Transverse colon (tissue), 3 donors: ENCODE measurements around the gene HLA-A.

Source experiments
- EP300 ChIP-seq: sonication (generic); formaldehyde crosslinking; IDR thresholded peaks from one replicate; pipeline ENCODE4 v1.6.1; 2017; ENCODE audit warnings: antibody characterized with exemption, low read depth
- TF ChIP-seq, protein P1 (sequence below), 5 experiments: fragments of 200-600 bp in 3 of 5; fragments of 450-650 bp in 2 of 5; sonication (generic) in 3 of 5; IDR thresholded peaks; 1 replicate in 2 of 5; 2 replicates in 3 of 5; pipeline ENCODE4 v1.5.1; 2016 to 2017; ENCODE audit warnings: antibody characterized with exemption in 5 of 5, inconsistent platforms in 3 of 5, mild to moderate bottlenecking in 2 of 5, moderate library complexity in 1 of 5

DNA sequence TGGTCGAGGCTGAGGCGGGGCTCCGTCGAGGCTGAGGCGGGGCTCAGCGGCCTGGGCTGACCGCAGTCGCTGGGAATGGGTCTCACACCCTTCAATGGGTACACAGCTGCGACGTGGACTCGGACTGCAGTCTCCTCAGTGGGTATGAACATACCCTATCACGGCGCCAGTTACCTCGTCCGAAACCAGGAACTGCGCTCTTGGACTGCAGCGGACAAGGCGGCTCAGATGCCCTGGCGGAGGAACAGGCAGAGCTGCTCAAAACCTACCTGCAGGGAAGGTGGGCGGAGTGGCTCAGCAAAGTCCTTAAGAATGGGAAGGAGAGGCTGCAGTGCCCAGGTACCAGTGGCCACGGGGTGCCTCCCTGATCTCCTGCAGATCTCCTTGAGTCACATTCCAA is 14.2 kb downstream of the HLA-A start:
- TF ChIP-seq, protein P1, sequence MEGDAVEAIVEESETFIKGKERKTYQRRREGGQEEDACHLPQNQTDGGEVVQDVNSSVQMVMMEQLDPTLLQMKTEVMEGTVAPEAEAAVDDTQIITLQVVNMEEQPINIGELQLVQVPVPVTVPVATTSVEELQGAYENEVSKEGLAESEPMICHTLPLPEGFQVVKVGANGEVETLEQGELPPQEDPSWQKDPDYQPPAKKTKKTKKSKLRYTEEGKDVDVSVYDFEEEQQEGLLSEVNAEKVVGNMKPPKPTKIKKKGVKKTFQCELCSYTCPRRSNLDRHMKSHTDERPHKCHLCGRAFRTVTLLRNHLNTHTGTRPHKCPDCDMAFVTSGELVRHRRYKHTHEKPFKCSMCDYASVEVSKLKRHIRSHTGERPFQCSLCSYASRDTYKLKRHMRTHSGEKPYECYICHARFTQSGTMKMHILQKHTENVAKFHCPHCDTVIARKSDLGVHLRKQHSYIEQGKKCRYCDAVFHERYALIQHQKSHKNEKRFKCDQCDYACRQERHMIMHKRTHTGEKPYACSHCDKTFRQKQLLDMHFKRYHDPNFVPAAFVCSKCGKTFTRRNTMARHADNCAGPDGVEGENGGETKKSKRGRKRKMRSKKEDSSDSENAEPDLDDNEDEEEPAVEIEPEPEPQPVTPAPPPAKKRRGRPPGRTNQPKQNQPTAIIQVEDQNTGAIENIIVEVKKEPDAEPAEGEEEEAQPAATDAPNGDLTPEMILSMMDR (IDR thresholded peaks at IDR 0.05): no peak
- no peak for TF ChIP-seq EP300
